Measurements from ENCODE around the gene KISS1R. TPM values are rescaled to one million over a fixed set of nuclear protein-coding genes. Genes with fewer than 3 reads are reported as not detected.
"Not testable (repeated sequence)": the region's sequence is repeated elsewhere in the genome, so short reads cannot be mapped to it uniquely, and the experiment has no call there.

KISS1R gene
- total and polyA plus RNA-seq, 9 donors = 0.28 to 0.90 TPM; not detected in 7

DNA sequence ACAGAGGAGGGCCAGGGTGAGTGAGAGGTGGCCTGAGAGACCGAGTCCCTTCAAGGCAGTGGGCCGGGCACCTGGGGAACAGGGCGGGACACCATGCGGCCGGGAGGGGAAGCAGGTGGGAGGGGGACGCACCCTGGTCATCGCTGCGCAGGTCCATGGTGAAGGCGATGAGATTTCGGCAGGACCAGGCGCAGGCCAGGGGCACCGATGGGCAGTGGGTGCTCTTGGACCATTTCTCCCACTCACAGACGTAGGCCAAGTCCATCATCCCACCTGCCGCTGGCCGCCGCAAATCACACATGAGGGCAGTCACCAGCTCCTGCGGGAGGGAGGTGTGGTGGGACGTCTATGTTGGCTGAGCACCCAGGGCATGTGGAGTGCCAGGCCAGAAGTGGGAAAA lies 26.3 kb upstream of the KISS1R start:
- TF ChIP-seq EP300 (IDR thresholded peaks at IDR 0.05) = no peak
- no peak for TF ChIP-seq CTCF (IDR thresholded peaks at IDR 0.05)
- TF ChIP-seq POLR2A (IDR thresholded peaks at IDR 0.05) = no peak
- no peaks in the 10 kb centered on the region for H3K36me3 ChIP-seq
- WGBS, 3 donors = 87 to 90% (median 87%) methylated on average over 18 of the region's 18 CpGs
- peaks cover 5% of the 10 kb centered on the region for H3K4me1 ChIP-seq (ENCODE audit: insufficient read depth)
- peak in 1 of 5 donors; percentile 36 for DNase-seq
- no peaks in the 10 kb centered on the region for H3K9me3 ChIP-seq
- no peak overlapping the region for H3K4me3 ChIP-seq
- H3K27ac ChIP-seq = no peak overlapping the region
- H3K27me3 ChIP-seq = no peaks in the 10 kb centered on the region
- intact Hi-C loops (cut with DNase I) = loop anchor here in 1 of 4 donors (10.0 kb wide), 1 partner anchor 226 kb away; the partner anchor contains the start of gene RNF126

- H3K9me3 ChIP-seq; H3K36me3 ChIP-seq; H3K27me3 ChIP-seq; H3K4me1 ChIP-seq (ENCODE audit: insufficient read depth): not testable (repeated sequence)
- peak overlapping the region in 1 of 2 donors; percentile 87 for H3K27ac ChIP-seq
- intact Hi-C loops (cut with DNase I) = loop anchor here in 1 of 4 donors (10.0 kb wide), 1 partner anchor 227 kb away; the partner anchor contains the start of gene RNF126
- DNase-seq = peak in 1 of 5 donors; percentile 34
- 43 to 51% (median 50%) methylated on average over 30 to 50 of the region's 50 CpGs for WGBS, 3 donors
- peak overlapping the region; percentile 93 for H3K4me3 ChIP-seq
Observed at GRCh38 chr19:891421-892200, 25.5 kb upstream of the KISS1R start.

GRCh38 chr19:892243-892893 lies 24.8 kb upstream of the KISS1R start:
- WGBS, 3 donors = 4 to 5% (median 5%) methylated on average over 17 to 27 of the region's 27 CpGs
- TF ChIP-seq CTCF (IDR thresholded peaks at IDR 0.05) = no peak
- TF ChIP-seq POLR2A (IDR thresholded peaks at IDR 0.05) = no peak
- no peak for TF ChIP-seq EP300 (IDR thresholded peaks at IDR 0.05)
- intact Hi-C loops (cut with DNase I) = loop anchor here in 1 of 4 donors (10.0 kb wide), 1 partner anchor 228 kb away; the partner anchor contains the start of gene RNF126

GRCh38 chr19:892894-893689 lies 24.0 kb upstream of the KISS1R start, which contains the start of the genes MED16 and RNU6-9:
TSS of gene MED16 (minus strand) at chr19:893187. CDS start at chr19:891131, 2,056 bp downstream.
TSS of gene RNU6-9 (plus strand) at chr19:893484.
- H3K4me1 ChIP-seq (ENCODE audit: insufficient read depth) = peaks cover 5% of the 10 kb centered on the region
- H3K36me3 ChIP-seq = no peaks in the 10 kb centered on the region
- TF ChIP-seq POLR2A (IDR thresholded peaks at IDR 0.05) (peak; percentile 72), EP300 (IDR thresholded peaks at IDR 0.05) (peak; percentile 77), CTCF (IDR thresholded peaks at IDR 0.05) (peak in 1 of 3 donors; percentile 12)
- DNase-seq = peak; percentile 90 to 93 (median 92)
- peak within 1 kb of the TSS; percentile 93 for H3K4me3 ChIP-seq
- no peaks in the 10 kb centered on the region for H3K9me3 ChIP-seq
- intact Hi-C loops (cut with DNase I) = loop anchor here in 1 of 4 donors (10.0 kb wide), 1 partner anchor 228 kb away; the partner anchor contains the start of gene RNF126
- no peaks in the 10 kb centered on the region for H3K27me3 ChIP-seq
- WGBS, 3 donors = 0 to 1% (median 1%) methylated on average over 42 to 66 of the region's 69 CpGs
- peak within 1 kb of the TSS; percentile 84 to 87 for H3K27ac ChIP-seq

More at GRCh38 chr19:892243-892893, 24.8 kb upstream of the KISS1R start:
- Histone ChIP-seq H3K4me3 (peak overlapping the region; percentile 93), H3K9me3 (no peaks in the 10 kb centered on the region), H3K27me3 (no peaks in the 10 kb centered on the region), H3K4me1 (ENCODE audit: insufficient read depth) (peaks cover 5% of the 10 kb centered on the region), H3K36me3 (no peaks in the 10 kb centered on the region), H3K27ac (peak overlapping the region; percentile 84 to 87)
- peak in 2 of 5 donors; percentile 48 to 68 for DNase-seq
